Body of pancreas (tissue), 4 donors: ENCODE data around the gene ABCC10. TPM values are rescaled to one million over a fixed set of nuclear protein-coding genes. Genes with fewer than 3 reads are reported as not detected.

Experiments
- ATAC-seq: fragments of 150-250 bp; one replicate; pipeline ENCODE4 v1.9.1; 2016
- DNase-seq, 4 donors: peaks; one replicate each; pipeline ENCODE4 v3.0.0-alpha.2; 2019
- H3K27ac ChIP-seq, 4 donors: fragments of 200-600 bp; sonication (generic); 1 replicate in 3 of 4; 2 replicates in 1 of 4; pipeline versions ENCODE4 v1.5.1 to v1.6.1; 2016 to 2019; ENCODE audit warnings: mild to moderate bottlenecking in 1 of 4, mixed read lengths in 1 of 4, moderate library complexity in 1 of 4
- H3K27me3 ChIP-seq, 2 donors: fragments of 200-600 bp; sonication (generic); one replicate each; pipeline ENCODE4 v1.6.0; 2016; ENCODE audit warnings: mild to moderate bottlenecking in 1 of 2
- H3K36me3 ChIP-seq, 2 donors: fragments of 200-600 bp; sonication (generic); replicated peaks in 1 of 2; 2 replicates each; pipeline ENCODE4 v1.5.1; 2016; ENCODE audit warnings: low read depth in 2 of 2; ENCODE audit not compliant: insufficient read depth in 1 of 2
- H3K4me1 ChIP-seq: fragments of 200-600 bp; sonication (generic); one replicate; pipeline ENCODE4 v1.6.0; 2016
- H3K4me3 ChIP-seq, 2 donors: fragments of 200-600 bp; sonication (generic); 1 replicate in 1 of 2; 2 replicates in 1 of 2; pipeline ENCODE4 v1.5.1; 2016 to 2019
- H3K9me3 ChIP-seq, 3 donors: fragments of 200-600 bp; sonication (generic); 1 replicate in 2 of 3; 2 replicates in 1 of 3; pipeline ENCODE4 v1.5.1; 2016
- CTCF ChIP-seq, 7 experiments: fragments of 450-650 bp in 4 of 7; fragments of 200-600 bp in 3 of 7; sonication (generic) in 3 of 7; IDR thresholded peaks; one replicate each; pipeline ENCODE4 v1.5.1; 2016 to 2019; ENCODE audit warnings: antibody characterized with exemption in 7 of 7
- POLR2A ChIP-seq, 3 donors: fragments of 450-650 bp; IDR thresholded peaks; one replicate each; pipeline ENCODE4 v1.6.1; 2016; ENCODE audit warnings: antibody characterized with exemption in 3 of 3, mild to moderate bottlenecking in 2 of 3
- WGBS, 2 donors: methylation state at CpG; one replicate each; pipeline ENCODE4 v1.1.5; 2017; 5-methylcytosine and 5-hydroxymethylcytosine counted together
- intact Hi-C: fragments of 100-400 bp; cut with DNase I; formaldehyde crosslinking; loops from one replicate; pipeline ENCODE4 v1.15.1; 2023
- total RNA-seq, 2 donors: library from RNA; depleted of rRNA; stranded (reverse); fragments of >200 nt; gene quantifications; one replicate each; pipeline ENCODE4 v1.1.0, GENCODE V29; 2016

Gene ABCC10
- total RNA-seq, 2 donors from 2014 or later: 17.1 to 44.5 TPM

- DNase-seq (no peak), ATAC-seq (no peak)
- no peaks in the 10 kb centered on the region for H3K9me3 ChIP-seq
- no peak overlapping the region for H3K4me3 ChIP-seq
- TF ChIP-seq CTCF (IDR thresholded peaks at IDR 0.05) (no peak), POLR2A (IDR thresholded peaks at IDR 0.05) (no peak)
- no peaks in the 10 kb centered on the region for H3K27me3 ChIP-seq
- no peaks in the 10 kb centered on the region for H3K4me1 ChIP-seq
- H3K27ac ChIP-seq: no peak overlapping the region
- peaks cover 6 to 26% of the 10 kb centered on the region in 2 donors for H3K36me3 ChIP-seq
- intact Hi-C loops: no loop called here
- WGBS, 2 donors: 90 to 94% methylated on average over 10 of the region's 10 CpGs
Measured at GRCh38 chr6:43444036-43444435, 16.7 kb downstream of the ABCC10 start.

DNA sequence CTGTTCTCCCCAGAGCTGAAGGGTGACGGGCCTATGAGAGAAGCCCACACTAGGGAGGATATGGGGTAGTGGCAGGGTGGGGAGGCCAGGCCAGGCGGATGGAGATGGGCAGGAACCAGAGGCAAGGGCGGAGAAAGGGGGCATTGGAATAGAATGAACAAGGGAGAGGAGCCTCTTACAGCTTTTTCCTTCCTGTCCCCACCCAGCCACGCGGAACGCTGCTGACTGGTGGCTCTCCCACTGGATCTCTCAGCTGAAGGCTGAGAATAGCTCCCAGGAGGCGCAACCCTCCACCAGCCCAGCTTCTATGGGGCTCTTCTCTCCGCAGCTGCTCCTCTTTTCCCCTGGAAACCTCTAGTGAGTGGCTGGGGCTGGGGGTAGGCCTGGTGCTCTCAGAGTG is 17.2 kb downstream of the ABCC10 start:
- peaks cover 11 to 30% of the 10 kb centered on the region in 2 donors for H3K36me3 ChIP-seq
- H3K9me3 ChIP-seq: no peaks in the 10 kb centered on the region
- 91 to 92% methylated on average over 8 of the region's 8 CpGs for WGBS, 2 donors
- DNase-seq (no peak), ATAC-seq (no peak)
- no peaks in the 10 kb centered on the region for H3K27me3 ChIP-seq
- H3K4me1 ChIP-seq: no peaks in the 10 kb centered on the region
- intact Hi-C loops: no loop called here
- H3K4me3 ChIP-seq: no peak overlapping the region
- TF ChIP-seq CTCF (IDR thresholded peaks at IDR 0.05): no peak
- no peak for TF ChIP-seq POLR2A (IDR thresholded peaks at IDR 0.05)
- no peak overlapping the region for H3K27ac ChIP-seq

DNA sequence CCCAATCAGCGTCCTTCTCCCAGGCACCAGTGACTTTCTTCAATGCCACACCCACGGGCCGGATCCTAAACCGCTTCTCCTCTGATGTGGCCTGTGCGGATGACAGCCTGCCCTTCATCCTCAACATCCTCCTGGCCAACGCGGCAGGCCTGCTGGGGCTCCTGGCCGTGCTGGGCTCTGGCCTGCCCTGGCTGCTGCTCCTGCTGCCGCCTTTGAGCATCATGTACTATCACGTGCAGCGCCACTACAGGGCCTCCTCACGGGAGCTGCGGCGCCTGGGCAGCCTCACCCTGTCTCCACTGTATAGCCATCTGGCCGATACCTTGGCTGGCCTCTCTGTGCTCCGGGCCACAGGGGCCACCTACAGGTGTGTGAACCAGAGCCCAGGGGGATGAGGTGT is 18.2 kb downstream of the ABCC10 start:
- Histone ChIP-seq H3K4me1 (no peaks in the 10 kb centered on the region), H3K27ac (no peak overlapping the region), H3K9me3 (no peaks in the 10 kb centered on the region), H3K4me3 (no peak overlapping the region), H3K27me3 (no peaks in the 10 kb centered on the region), H3K36me3 (peaks cover 11 to 32% of the 10 kb centered on the region in 2 donors)
- DNase-seq (no peak), ATAC-seq (no peak)
- intact Hi-C loops: no loop called here
- TF ChIP-seq POLR2A (IDR thresholded peaks at IDR 0.05) (no peak), CTCF (IDR thresholded peaks at IDR 0.05) (no peak)
- 86 to 87% methylated on average over 7 to 12 of the region's 16 CpGs for WGBS, 2 donors

- no peaks in the 10 kb centered on the region for H3K27me3 ChIP-seq
- H3K9me3 ChIP-seq: no peaks in the 10 kb centered on the region
- no peak for ATAC-seq
- H3K27ac ChIP-seq: no peak overlapping the region
- H3K36me3 ChIP-seq: peaks cover 11 to 28% of the 10 kb centered on the region in 2 donors
- H3K4me1 ChIP-seq: no peaks in the 10 kb centered on the region
- WGBS, 2 donors: 91 to 93% methylated on average over 14 to 16 of the region's 16 CpGs
- no peak overlapping the region for H3K4me3 ChIP-seq
- DNase-seq: no peak
- intact Hi-C loops: no loop called here
- TF ChIP-seq CTCF (IDR thresholded peaks at IDR 0.05): no peak
Measured at GRCh38 chr6:43447604-43448003, 20.3 kb downstream of the ABCC10 start.

DNA sequence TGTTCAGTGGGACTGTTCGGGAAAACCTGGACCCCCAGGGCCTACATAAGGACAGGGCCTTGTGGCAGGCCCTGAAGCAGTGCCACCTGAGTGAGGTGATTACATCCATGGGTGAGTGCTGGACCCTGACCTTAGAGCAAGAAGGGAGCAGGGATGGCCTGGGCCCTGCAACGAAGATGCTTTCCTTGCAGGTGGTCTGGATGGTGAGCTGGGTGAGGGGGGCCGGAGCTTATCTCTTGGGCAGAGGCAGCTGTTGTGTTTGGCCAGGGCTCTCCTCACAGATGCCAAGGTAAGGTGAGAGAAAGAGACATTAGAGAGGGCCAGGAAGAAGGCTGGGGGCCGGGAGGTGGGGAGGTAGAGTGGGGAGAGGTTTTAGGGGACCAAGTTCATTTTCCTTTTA is 21.6 kb downstream of the ABCC10 start:
- Histone ChIP-seq H3K4me3 (no peak overlapping the region), H3K9me3 (no peaks in the 10 kb centered on the region), H3K27me3 (no peaks in the 10 kb centered on the region), H3K4me1 (no peaks in the 10 kb centered on the region), H3K36me3 (peaks cover 10 to 23% of the 10 kb centered on the region in 2 donors), H3K27ac (no peak overlapping the region)
- TF ChIP-seq CTCF (IDR thresholded peaks at IDR 0.05) (no peak), POLR2A (IDR thresholded peaks at IDR 0.05) (no peak)
- intact Hi-C loops: no loop called here
- ATAC-seq: no peak
- WGBS, 2 donors: 81 to 95% methylated on average over 3 to 4 of the region's 4 CpGs
- no peak for DNase-seq
